ENCODE measurements around the gene IL22RA2.
"Not testable (repeated sequence)": the region's sequence is repeated elsewhere in the genome, so short reads cannot be mapped to it uniquely, and the experiment has no call there.

IL22RA2 gene

DNA sequence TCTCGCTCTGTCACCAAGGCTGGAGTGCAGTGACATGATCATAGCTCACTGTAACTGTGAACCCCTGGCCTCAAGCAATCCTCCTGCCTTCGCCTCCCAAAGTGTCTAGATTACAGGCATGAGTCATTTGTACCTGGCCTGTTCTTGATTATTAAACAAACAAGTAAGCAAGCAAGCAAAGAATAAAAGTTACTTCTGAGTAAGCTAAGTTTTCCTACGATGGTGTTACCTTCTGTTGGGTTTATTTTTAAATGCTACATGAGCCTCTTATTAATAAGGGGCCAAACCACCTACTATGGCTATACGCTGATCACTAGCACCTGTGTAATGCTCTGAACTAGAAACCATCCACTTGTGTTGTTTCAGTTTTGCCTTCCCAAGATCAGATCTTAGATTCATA lies 50.8 kb downstream of the IL22RA2 start:
- DNase-seq (ENCODE audit: low spot score) = no peak

DNA sequence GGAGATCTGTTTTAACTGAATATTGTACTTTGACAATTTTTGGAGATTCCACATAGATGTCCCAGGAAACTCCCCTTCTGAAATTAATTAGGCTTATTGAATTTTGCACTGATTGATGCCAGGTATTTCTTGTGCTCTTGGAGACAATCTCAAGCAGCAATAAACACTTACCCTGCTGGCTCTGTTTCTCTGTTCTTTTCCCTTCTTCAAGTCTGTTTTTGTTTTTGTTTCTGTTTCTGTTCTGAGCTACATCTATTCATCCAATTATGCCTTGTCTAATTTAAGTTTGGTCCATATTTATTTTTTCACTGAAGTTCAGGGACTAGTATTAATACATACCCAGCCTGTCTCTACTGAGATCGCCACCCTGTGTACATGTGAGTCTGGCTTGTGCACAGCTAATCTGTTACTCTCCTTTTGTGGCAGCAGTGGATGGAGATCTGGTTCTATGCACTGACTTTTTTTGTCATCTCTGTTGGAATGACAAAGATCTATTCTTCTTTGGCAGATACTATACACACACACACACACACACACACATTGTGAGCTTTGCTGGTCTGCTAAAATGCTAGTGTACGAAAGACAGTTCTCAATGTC lies 51.9 kb downstream of the IL22RA2 start:
- no peak for DNase-seq (ENCODE audit: low spot score)

DNA sequence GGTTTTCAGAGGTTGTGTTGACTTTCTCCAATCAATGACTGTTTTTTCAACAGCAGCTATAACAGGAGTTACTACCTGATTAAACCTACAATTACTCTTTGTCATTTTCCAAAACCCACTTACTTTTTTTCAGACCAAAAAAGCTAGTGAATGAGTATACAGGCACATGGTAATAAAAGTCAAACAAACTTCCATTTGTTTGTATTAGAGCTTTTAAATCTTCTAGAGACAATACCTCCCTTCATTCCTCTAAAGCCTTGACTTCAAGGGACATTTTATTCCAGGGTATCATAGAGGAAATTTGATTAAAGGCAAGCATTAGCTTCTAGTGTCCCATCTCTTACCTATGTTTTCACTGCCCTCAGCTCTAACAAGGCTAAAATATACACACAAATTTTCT lies 52.7 kb downstream of the IL22RA2 start:
- DNase-seq (ENCODE audit: low spot score) = no peak

DNA sequence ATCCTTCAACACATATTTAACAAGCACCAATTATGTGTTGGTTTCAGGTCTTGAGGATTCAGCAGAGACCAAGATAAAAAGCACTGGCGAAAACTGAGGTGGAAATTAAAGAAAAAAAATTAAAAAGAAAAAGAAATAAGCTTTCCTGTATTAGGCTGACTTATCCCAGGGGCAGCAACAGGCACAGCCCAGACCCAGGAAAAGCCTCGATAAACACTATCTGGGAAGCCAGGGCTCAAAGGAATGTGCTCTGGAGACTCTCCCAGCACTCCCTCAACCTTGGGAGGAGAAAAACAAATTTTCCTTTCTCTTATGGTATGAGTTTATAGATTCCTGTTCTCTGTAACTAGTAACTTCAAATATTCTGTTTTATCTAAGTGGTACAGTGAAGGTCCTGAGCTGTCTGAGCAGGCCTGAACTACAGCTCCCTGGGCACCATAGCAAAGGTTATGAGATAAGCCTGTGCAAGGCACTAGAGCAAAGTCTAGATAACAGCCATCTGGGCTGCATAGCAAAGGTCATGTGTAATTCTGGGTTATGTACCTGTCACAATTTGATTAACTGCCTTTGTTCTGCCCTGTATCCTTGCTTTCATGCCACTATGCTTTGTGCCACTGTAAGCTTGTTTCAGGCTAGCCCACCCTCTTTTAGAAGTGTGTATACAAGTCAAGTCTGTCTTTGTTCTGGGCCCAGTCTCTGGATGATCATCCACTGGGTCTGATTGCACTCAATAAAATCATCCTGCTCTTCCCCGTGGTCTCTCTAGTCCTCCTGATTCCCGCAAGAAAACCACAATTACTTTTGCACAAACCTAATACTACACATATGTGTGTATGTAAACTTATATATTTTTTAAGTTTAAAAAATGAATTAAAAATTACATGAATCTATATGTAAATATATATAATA lies 54.0 kb downstream of the IL22RA2 start:
- DNase-seq (ENCODE audit: low spot score) = no peak

DNA sequence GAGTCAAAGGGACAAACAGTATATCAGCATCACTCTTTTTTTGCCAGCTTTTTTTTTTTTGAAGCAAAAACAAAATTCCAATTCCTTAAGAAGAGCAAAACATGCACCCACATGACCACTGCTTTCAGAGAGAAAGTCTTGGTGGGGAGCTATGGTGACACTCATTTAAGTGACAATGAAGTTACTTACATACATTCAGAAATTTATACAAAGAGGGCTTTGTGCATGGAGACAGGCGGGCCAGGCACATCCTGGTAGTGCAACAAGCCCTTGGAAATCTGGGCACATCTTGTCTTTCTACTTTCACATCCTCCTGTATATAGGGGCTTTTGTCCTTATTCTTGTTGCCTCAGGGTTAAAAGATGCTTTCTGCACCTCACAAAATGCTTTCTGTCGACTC lies 55.9 kb downstream of the IL22RA2 start:
- no peak for DNase-seq (ENCODE audit: low spot score)

DNA sequence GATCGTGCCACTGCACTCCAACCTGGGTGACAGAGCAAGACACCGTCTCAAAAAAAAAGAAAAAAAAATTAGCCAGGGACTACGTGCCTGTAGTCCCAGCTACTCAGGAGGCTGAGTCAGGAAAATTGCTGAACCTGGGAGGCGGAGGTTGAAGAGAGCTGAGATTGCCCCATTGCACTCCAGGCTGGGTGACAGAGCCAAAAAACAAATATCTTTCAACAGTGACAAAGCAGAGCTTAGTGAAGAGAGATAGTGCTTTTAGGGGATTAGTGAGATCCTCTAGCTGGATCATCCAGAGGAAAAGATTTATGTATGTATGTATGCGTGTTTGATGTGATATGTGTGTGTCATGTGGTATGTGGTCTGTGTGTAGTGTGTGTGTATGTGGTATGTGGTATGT lies 56.6 kb downstream of the IL22RA2 start:
- no peak for DNase-seq (ENCODE audit: low spot score)

DNA sequence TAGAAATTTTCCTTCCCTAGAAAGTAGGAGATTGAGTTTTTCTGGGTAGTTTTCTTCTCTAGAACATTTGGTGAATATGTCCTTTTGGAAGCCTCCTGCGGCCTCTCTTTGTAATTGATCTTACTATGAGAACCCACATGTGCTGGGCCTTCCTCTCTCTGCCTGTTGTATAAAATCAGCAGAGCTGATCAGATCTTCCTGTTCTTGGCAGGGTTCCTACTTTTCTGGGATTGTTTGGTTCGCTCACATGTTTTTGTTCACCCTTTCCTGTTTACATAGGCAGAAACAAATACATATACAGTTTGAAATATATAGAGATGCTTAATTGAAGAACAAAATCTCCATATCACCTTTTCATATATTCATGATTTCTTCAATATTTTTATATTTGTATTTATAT lies 57.8 kb downstream of the IL22RA2 start:
- DNase-seq (ENCODE audit: low spot score) = no peak

DNA sequence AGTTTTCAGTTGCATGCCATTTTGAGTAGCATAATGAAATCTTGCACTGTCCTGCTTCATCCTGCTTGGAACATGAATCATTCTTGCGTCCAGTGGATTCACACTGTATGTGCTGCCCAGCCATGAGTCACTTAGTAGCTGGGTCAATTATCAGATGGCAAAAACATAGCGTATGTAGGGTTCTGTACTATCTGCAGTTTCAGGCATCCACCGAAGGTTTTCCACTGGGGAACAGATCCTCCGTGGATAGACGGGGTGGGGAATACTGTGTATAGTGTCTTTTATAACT lies 61.4 kb downstream of the IL22RA2 start:
- DNase-seq (ENCODE audit: low spot score) = no peak

DNA sequence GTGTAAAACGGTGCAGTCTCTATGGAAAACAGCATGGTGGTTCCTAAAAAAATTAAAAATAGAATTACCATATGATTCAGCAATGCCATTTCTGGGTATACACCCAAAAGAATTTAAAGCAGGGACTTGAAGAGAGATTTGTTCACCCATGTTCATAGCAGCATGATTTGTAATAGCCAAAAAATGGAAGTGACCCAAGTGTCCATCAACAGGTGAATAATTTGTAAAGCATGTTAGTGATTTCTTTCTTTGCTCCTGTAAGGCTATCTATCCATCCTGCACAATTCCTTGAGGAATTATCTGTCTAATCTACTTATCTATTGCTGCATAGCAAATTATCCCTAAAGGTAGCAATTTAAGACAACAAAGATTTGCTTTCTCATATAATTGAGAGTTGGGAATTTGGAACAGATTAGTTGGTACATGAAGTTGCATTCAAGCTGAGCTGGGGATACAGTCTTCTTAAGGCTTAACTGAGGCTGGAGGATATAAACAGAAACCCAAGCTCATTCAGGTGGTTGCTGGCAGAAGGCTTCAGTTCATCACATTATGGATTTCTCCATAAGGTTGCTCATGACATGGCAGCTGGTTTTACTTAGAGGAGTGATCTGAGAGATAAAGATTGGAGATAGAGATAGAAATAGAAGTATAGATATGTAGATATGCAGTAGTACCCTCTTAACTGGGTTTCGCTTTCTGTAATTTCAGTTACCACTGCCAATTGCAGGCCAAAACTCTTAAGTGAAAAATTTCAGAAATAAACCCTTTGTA lies 62.0 kb downstream of the IL22RA2 start:
- DNase-seq (ENCODE audit: low spot score) = no peak

DNA sequence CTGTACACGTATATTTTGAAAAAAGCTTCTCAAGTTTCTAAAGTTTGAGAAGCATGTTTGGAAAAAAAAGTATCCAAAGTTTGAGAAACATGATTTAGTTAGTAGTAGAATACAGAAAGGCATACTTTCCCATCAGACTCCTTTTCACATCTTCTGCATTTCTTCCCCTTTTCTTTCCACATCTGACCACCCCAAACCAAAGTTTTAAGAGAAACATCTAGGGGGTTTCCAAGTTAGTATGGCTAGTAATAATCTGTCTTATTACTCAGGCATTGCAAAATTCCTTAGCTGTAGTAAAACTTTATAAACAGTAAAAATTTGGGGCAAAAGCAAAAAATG lies 65.7 kb downstream of the IL22RA2 start:
- no peak for DNase-seq (ENCODE audit: low spot score)

DNA sequence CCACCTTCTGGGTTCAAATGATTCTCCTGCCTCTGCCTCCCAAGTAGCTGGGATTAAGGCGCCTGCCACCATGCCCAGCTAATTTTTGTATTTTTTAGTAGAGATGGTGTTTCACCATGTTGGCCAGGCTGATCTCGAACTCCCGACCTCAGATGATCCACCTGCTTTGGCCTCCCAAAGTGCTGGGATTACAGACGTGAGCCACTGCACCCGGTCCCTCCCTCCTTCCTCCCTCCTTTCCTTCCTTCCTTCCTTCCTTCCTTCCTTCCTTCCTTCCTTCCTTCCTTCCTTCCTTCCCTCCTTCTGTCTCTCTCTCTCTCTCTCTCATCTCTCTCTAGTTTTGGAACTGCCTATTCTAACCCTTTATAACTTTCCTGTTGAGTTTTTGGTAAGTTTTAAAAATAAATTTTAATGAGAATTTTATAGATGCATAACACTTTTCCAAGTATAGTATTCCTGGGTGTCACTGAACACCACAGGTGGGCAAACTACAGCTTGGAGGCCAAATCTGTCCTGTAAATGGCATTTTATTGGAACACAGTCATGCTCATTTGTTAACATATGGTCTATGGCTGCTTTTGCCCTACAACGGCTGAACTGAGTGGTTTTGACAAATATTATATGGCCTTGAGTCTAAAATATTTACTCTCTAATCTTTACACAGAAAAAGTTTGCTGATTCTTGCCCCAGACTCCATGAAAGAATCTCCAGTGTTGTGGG lies 66.2 kb downstream of the IL22RA2 start:
- DNase-seq (ENCODE audit: low spot score) = not testable (repeated sequence)

DNA sequence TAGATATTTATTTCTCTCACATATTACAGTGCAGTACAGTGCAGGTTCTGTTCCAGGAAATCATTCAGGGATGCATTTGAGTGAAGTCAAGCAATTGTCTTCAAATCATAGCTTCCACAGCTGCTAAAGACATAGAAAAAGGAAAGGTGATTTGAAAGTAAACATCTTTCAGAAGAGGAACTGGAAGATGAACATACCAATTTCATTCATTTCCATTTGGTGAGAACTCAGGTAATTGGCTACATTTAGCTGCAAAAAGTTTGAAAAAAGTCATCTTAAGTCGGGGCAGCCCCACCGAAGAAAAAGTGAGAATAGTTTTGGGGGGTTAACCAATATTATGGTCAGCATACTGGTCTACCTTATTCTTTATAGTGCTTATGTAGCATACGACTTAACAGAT lies 67.3 kb downstream of the IL22RA2 start:
- DNase-seq (ENCODE audit: low spot score) = no peak

DNA sequence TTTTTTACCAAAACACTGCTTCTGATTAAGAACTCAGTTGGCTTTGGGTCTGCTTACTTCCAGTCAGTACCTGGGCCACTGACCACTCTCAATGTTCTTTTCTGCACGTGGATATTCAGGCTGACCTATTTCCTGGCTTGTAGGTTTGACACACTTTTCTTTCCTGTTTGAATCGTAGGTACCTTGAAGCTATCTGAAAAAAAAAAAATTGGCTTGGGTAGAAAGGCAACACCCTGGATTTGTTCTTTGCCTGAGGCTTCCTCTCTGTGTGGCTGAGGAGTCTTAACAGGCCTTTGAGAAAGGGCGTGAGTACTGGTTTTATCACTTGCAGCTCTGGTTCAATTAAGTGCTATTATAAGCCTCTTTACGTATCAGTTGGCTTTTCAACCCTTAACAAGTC lies 68.1 kb downstream of the IL22RA2 start:
- DNase-seq (ENCODE audit: low spot score) = no peak

DNA sequence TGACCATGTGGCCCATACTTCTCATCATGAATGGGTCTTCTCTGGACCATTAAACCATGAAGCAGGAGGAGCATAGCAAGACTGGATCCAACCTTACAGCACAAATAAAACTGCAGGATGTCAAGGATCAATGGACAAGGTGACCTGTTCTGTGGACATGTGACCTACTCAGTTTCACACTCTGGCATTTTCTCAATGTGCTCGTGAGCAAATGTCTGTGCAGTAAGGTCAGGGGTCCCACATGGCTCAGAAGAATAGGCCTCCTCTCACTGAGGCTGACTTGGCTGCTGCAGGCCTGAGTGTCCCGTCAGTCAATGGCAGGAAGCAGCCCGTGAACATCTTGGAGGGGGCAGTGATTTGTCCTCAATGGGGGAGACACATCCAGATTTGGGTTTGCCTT lies 68.5 kb downstream of the IL22RA2 start:
- DNase-seq (ENCODE audit: low spot score) = no peak

DNA sequence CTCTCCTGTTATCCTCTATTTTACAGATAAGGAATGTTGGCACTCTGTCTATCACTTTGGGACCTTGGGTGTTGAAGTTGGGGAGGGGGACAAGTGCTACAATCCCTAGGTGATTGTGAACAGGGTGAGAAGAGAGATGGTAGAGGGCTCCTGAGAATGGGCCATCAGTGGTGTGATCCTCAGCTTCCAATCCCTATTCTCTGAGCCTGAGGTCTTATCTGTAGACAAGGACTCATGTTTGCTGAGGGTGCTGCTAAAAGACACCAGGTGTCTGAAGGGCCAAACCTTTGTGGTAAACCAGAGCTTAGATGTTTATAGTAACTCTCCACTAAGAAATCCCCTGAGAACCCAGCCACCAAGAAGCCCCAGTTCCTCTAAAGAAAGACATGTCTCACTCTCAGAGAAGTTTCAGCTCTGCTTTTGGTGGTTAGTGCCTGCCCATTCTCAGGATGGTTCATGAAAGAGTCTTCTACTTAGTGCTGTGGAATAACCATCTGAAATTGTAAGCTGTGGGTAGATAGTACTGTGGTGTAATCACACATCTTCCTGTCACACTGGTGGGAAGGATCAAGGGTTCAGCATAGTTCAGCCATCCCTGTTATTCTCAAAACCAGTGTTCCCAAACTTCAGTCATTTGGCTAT lies 70.5 kb downstream of the IL22RA2 start:
- no peak for DNase-seq (ENCODE audit: low spot score)

DNA sequence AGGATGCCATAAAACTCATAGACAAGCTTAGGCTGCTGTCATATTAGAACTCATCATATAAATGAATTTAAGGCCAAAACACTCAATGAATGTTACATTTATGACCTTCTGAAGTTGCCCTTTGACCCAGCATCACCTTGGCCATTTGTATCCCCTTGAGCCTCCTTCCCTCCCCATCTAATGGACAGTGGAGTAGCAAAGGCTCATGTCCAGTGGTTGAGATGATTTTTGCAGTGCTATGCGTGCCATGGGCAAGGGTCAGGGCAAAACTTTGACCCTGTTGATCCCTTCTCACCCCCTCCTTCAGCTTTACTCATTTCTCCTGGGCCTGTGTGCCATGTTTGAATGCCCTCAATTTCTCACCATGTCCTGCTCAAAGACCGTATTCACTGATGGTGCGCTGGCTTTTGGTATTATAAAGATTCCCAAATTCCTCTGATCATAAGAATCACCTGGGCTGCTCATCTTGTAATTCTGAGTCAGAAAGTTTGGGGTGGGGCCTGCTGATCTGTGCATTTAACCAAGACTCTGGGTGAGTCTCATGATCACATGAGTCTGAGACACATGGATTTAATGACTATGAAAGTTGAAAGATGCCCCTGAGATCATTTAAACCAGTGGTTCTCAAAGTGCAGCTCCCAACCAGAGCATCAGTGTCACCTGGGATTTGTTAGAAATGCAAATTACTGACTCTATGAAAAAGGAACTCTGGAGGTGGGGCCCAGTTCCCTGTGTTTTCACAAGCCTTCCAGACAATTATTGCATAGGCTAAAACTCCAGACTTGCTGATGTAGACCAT lies 71.2 kb downstream of the IL22RA2 start:
- DNase-seq (ENCODE audit: low spot score) = no peak

DNA sequence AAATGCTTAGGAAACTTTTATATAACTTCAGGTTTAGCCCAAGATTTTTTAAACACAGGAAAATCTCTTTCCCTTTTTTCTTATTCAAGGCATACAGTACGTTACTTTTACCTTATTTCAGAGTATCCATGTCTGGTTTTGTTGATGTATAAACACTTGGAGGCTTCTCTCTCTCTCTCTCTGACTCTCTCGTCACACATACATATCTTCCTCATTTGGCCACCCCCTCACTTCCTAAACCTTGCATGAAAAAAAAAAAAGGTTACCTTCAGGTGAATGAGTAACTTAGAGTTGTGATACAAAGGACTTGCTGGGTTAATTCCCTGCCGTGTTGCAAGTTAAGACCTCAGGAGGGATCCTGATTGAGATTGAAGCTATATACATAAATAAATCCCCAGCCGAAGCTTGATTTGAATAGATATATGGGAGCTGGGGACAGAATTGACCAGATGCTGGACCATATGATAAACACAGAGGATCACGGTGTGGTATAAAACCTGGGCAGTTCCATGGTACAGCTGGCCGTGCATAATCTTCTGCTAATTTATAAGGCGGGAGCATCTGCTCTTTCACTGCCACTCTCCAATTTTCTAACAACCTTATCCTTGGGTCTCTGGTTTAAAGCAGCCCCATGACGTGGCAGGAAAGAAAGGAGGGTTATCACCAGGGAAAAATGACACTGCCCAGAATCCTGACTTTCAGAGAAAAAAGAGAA lies 73.6 kb downstream of the IL22RA2 start:
- DNase-seq (ENCODE audit: low spot score) = no peak

DNA sequence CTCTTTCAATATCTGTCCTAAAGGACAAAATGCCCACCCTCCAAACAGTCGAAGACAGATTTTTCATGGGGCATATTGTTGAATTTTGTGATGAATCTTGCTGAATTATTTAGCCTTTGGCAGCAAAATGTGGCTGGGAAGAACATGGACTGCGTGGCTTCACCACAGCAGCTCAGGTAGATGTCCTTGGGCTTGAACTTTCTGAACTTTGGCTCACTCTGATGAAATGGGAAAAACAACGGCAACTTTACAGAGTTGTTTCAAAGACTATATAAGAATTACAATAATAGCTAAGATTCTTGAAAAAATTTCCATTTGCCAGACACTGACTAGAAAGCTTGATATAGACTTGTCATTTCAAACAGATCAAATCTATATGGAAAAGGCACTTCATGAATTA lies 75.9 kb downstream of the IL22RA2 start:
- no peak for DNase-seq (ENCODE audit: low spot score)

DNA sequence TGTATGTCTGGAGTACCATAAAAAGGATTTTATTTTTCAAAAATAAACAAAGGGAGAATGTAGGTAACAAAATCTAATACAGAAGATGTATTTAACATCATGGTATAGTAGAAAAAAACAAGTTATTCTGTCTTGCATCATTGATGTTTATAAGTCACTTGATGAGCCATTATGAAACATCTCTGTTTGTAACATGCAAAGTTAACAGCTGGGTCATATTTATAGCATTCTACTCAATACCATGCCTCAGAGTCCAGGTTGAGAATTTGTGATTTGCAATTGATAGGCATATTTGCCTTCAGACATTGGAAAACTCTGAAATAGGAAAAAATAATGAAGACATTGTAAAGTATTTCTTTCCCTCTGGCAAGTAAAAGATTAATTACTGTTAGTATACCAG lies 76.4 kb downstream of the IL22RA2 start:
- no peak for DNase-seq (ENCODE audit: low spot score)

DNA sequence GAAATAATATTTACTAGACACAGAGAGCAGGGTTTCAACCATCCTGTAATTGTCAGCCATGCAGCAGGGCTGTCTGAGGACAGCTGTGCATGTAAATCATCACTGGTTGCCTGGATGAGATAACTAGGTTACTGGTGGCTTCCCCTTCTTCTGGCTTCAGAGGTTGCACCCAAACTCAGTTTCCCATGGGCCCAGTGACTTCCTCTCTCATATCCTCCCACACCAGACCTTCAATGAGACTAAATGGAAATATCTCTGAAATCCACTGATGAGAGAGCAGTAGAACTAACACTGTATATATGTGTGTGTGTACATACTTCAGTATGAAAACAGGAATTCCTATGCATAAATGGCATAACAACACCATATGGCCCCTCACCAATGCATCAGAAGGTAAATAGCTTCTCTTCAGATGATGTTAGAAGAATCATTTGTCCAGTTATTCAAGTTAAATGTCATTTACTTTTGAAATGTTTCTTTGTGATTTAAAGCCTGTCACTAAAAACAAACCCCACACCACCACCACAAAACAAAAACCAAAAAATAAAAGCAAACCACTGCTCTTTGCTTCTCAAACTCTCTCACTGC lies 77.7 kb downstream of the IL22RA2 start:
- DNase-seq (ENCODE audit: low spot score) = no peak

Data from hepatic stellate cell (primary cell).